ENCODE data around the gene HSD11B2.

DNA sequence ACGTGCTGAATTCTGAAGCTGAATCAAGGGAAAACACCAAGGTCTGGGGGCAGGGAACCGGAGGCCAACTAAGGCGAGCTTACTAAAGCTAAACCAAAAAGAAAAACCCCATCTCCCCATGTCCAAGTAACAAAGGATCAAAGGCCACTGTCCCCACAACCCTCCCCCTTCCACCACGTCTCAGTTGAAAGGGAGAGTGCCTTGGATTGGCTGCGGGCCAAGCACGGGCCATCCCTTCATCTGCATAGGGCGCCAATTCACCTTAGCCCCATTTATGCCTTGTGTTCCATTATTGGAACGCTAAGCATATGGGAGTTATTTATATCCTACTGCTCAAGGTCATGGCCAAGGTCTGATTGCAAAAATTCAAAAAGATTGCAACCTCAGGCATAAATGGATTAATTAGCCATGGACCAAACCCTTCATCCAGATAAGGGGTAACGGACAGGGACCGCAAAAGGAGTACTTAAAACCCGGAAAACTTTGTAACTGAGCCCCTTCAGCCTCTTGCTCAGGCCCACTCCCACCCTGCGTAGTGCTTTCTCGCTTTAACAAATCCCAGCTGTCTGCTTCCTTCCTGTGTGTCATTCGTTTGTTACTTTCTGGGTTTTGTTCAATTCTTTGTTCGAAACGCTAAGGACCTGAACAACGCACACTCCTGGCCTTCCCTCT lies 50.8 kb downstream of the HSD11B2 start:
- TF ChIP-seq, protein P1, sequence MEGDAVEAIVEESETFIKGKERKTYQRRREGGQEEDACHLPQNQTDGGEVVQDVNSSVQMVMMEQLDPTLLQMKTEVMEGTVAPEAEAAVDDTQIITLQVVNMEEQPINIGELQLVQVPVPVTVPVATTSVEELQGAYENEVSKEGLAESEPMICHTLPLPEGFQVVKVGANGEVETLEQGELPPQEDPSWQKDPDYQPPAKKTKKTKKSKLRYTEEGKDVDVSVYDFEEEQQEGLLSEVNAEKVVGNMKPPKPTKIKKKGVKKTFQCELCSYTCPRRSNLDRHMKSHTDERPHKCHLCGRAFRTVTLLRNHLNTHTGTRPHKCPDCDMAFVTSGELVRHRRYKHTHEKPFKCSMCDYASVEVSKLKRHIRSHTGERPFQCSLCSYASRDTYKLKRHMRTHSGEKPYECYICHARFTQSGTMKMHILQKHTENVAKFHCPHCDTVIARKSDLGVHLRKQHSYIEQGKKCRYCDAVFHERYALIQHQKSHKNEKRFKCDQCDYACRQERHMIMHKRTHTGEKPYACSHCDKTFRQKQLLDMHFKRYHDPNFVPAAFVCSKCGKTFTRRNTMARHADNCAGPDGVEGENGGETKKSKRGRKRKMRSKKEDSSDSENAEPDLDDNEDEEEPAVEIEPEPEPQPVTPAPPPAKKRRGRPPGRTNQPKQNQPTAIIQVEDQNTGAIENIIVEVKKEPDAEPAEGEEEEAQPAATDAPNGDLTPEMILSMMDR (conservative IDR thresholded peaks at IDR 0.05): peak; percentile 58; the same call in 1 of the 2 replicates
- TF ChIP-seq ZFX (IDR thresholded peaks at IDR 0.05): no peak
